A549 (cell line): ENCODE measurements around the gene ANKRD39. TPM values are rescaled to one million over a fixed set of nuclear protein-coding genes. Genes with fewer than 3 reads are reported as not detected.
A peak's percentile ranks its signal among the peaks of the same experiment; 100 is the strongest.

Source experiments
- ATAC-seq, 2 experiments: fragments of 200-7000 bp in 1 of 2; fragments of >200 bp in 1 of 2; cut with Nextera tagmentation in 1 of 2; cut with Tn5 transposase in 1 of 2; 3 replicates each; pipeline versions ENCODE4 v1.8.0 to v1.9.1; 2018 to 2020; ENCODE audit warnings: mild to moderate bottlenecking in 1 of 2, moderate library complexity in 1 of 2
- CTCF ChIA-PET: fragments of 300-600 bp; sonication (Branson Sonifier 250); formaldehyde crosslinking; extraction: SDS; loops from one replicate; lab custom pipeline; 2021; ENCODE audit warnings: antibody characterized with exemption, inconsistent platforms; lab: Yijun Ruan, JAX
- POLR2A ChIA-PET: fragments of 350-600 bp; formaldehyde crosslinking; extraction: SDS; loops from one replicate; lab custom pipeline; 2021; ENCODE audit warnings: antibody characterized with exemption, inconsistent platforms; lab: Yijun Ruan, JAX
- DNase-seq, 2 experiments: peaks; one replicate each; pipeline versions ENCODE4 v3.0.0 to v3.0.0-alpha.2; 2011 to 2016; ENCODE audit warnings: low read depth in 1 of 2, low spot score in 1 of 2
- FAIRE-seq: peaks from 2 replicates; lab custom pipeline; 2011; peaks lifted over from hg19 to GRCh38; lab: Jason Lieb, UNC
- H3K27ac ChIP-seq, 2 experiments: fragments of >200 bp; sonication (Bioruptor Twin); formaldehyde crosslinking; 3 replicates each; pipeline ENCODE4 v1.5.1; 2016 to 2017
- H3K4me1 ChIP-seq: fragments of >200 bp; sonication (Bioruptor Twin); formaldehyde crosslinking; 3 replicates; pipeline ENCODE4 v1.6.1; 2016
- H3K4me2 ChIP-seq: fragments of >200 bp; sonication (Bioruptor Twin); formaldehyde crosslinking; 3 replicates; pipeline ENCODE4 v1.6.1; 2016
- H3K4me3 ChIP-seq: fragments of >200 bp; sonication (Bioruptor Twin); formaldehyde crosslinking; 3 replicates; pipeline ENCODE4 v1.5.1; 2016
- H3K9me3 ChIP-seq: fragments of >200 bp; sonication (Bioruptor Twin); formaldehyde crosslinking; 3 replicates; pipeline ENCODE4 v1.6.1; 2016
- BHLHE40 ChIP-seq: IDR thresholded peaks from 2 replicates; pipeline ENCODE4 v1.6.1; 2012; ENCODE audit warnings: low read depth, low read length, inconsistent platforms
- CBX2 ChIP-seq: fragments of 200-600 bp; sonication (generic); IDR thresholded peaks from 2 replicates; pipeline ENCODE4 v1.6.1; 2016; ENCODE audit warnings: low read depth, mild to moderate bottlenecking, borderline replicate concordance
- CEBPB ChIP-seq, 2 experiments: fragments of >200 bp in 1 of 2; sonication (Bioruptor Twin) in 1 of 2; formaldehyde crosslinking in 1 of 2; IDR thresholded peaks; 2 replicates each; pipeline ENCODE4 v1.6.1; 2012 to 2016
- ESRRA ChIP-seq: fragments of 150-350 bp; IDR thresholded peaks from 2 replicates; pipeline ENCODE4 v1.6.1; 2014; ENCODE audit warnings: mild to moderate bottlenecking, low read length, borderline replicate concordance
- FOSL2 ChIP-seq, 2 experiments: fragments of 450-650 bp in 1 of 2; fragments of >200 bp in 1 of 2; sonication (Bioruptor Twin) in 1 of 2; formaldehyde crosslinking; IDR thresholded peaks; 2 replicates each; pipeline versions ENCODE4 v1.5.0 to v1.6.1; 2016 to 2020; ENCODE audit warnings: mild to moderate bottlenecking in 1 of 2, moderate library complexity in 1 of 2
- FOXS1 ChIP-seq: fragments of 250-450 bp; sonication (Bioruptor Pico); IDR thresholded peaks from 2 replicates; pipeline ENCODE4 v1.5.0; 2020; ENCODE audit warnings: mild to moderate bottlenecking, moderate library complexity
- GATA3 ChIP-seq: IDR thresholded peaks from 2 replicates; pipeline ENCODE4 v1.6.1; 2012; ENCODE audit warnings: borderline replicate concordance
- HEYL ChIP-seq: fragments of 250-450 bp; sonication (Bioruptor Pico); IDR thresholded peaks from 2 replicates; pipeline ENCODE4 v1.8.0; 2021; ENCODE audit warnings: mild to moderate bottlenecking, moderate library complexity
- JUN ChIP-seq, 2 experiments: fragments of >200 bp; sonication (Bioruptor Twin); formaldehyde crosslinking; IDR thresholded peaks; 2 replicates in 1 of 2; 3 replicates in 1 of 2; pipeline ENCODE4 v1.6.1; 2016 to 2017
- MYC ChIP-seq: IDR thresholded peaks from 2 replicates; pipeline ENCODE4 v1.6.1; 2012; ENCODE audit warnings: mild to moderate bottlenecking, inconsistent platforms, low read length, improper control_type of control experiment, borderline replicate concordance
- PHF8 ChIP-seq: fragments of 200-600 bp; sonication (generic); IDR thresholded peaks from 2 replicates; pipeline ENCODE4 v1.6.1; 2016; ENCODE audit warnings: low read depth, mild to moderate bottlenecking, antibody characterized with exemption, moderate library complexity, borderline replicate concordance
- POLR2AphosphoS2 ChIP-seq: conservative IDR thresholded peaks from 2 replicates; pipeline ENCODE4 v1.6.1; 2012; ENCODE audit warnings: low read length, improper control_type of control experiment, inconsistent platforms
- RAD21 ChIP-seq, 2 experiments: fragments of >200 bp in 1 of 2; sonication (Bioruptor Twin) in 1 of 2; formaldehyde crosslinking in 1 of 2; IDR thresholded peaks in 1 of 2; conservative IDR thresholded peaks in 1 of 2; 2 replicates in 1 of 2; 3 replicates in 1 of 2; pipeline ENCODE4 v1.6.1; 2012 to 2018; ENCODE audit warnings: inconsistent platforms in 1 of 2
- RNF2 ChIP-seq: fragments of 200-600 bp; sonication (generic); IDR thresholded peaks from 2 replicates; pipeline ENCODE4 v1.6.1; 2016; ENCODE audit warnings: low read depth, mild to moderate bottlenecking, antibody characterized with exemption, moderate library complexity, borderline replicate concordance
- SMC3 ChIP-seq: fragments of >200 bp; sonication (Bioruptor Twin); formaldehyde crosslinking; IDR thresholded peaks from 3 replicates; pipeline ENCODE4 v1.6.1; 2018; ENCODE audit warnings: inconsistent platforms
- SREBF2 ChIP-seq: fragments of 450-650 bp; IDR thresholded peaks from 2 replicates; pipeline ENCODE4 v1.6.1; 2014; ENCODE audit warnings: mild to moderate bottlenecking, moderate library complexity
- ZNF302 ChIP-seq: fragments of 250-450 bp; sonication (Bioruptor Pico); IDR thresholded peaks from 2 replicates; pipeline ENCODE4 v1.9.0; 2021; ENCODE audit warnings: inconsistent platforms, mild to moderate bottlenecking, moderate library complexity
- WGBS: methylation state at CpG from one replicate; pipeline ENCODE4 v1.1.6; 2017; ENCODE audit errors: missing lambda C conversion rate; 5-methylcytosine and 5-hydroxymethylcytosine counted together
- polyA plus RNA-seq, 4 experiments: library from polyadenylated mRNA; depleted of rRNA in 3 of 4; stranded (reverse); fragments of >200 nt; fragmentation: RNase III in 1 of 4; extraction: RNeasy Plus Mini Kit Qiagen cat#74134 plus additional on column Dnase treatment in 1 of 4; gene quantifications; 2 replicates in 3 of 4; 3 replicates in 1 of 4; pipeline ENCODE4 v1.2.3, GENCODE V29; 2011 to 2017
- TF ChIP-seq, protein P1 (sequence below): fragments of >200 bp; sonication (Bioruptor Twin); formaldehyde crosslinking; IDR thresholded peaks from 2 replicates; pipeline ENCODE4 v1.6.1; 2016
- TF ChIP-seq, protein P2 (sequence below): IDR thresholded peaks from 2 replicates; pipeline ENCODE4 v1.6.1; 2012
- TF ChIP-seq, protein P3 (sequence below): fragments of >200 bp; sonication (Bioruptor Twin); formaldehyde crosslinking; IDR thresholded peaks from 3 replicates; pipeline ENCODE4 v1.5.1; 2016

Gene ANKRD39
- polyA plus RNA-seq, 2 of the 4 experiments (the other 2 are of a cell fraction) = 6.3 to 16.4 TPM

DNA sequence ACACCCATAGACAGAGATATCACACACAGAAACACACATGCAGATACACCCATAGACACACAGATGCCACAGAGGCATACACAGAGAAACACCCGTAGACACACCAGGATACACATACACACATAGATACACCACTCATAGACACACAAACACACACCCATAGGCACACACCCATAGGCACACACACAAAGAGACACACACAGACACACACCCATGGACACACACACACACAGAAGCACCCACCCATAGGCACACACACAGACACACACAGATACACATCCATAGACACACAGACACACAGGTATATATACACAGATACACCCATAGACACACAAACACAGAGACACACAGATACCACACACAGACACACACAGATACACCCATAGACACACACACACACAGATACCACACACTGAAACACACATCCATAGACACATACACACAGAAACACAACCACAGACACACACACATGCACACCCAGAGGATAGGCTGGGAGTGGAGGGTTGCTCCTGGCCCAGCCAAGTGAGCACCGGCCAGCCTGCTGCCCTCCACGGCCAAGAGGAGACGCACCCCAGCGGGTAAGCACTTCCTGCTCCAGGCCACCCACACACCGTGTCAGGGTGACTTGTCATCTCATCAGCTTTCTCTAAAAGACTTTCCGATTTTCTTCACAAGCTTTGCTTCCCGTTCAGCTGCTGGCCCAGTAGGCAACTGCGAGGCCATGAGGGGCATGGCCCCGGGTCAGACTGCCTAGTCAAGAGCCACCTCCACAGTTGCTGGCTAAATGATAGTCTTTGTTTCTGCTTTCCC lies 55.8 kb downstream of the ANKRD39 start:
- Histone ChIP-seq H3K9me3 (no peaks in the 10 kb centered on the region), H3K4me1 (peaks cover 7% of the 10 kb centered on the region; the same call in 1 of the 3 replicates), H3K4me2 (no peak overlapping the region), H3K27ac (no peak overlapping the region; a peak in 1 of 6 replicates), H3K4me3 (no peak overlapping the region)
- FAIRE-seq (no peak), DNase-seq (no peak), ATAC-seq (no peak)
- WGBS = 90% methylated on average over 10 of the region's 10 CpGs
- no peak for TF ChIP-seq FOSL2 (IDR thresholded peaks at IDR 0.05)
- no peak for TF ChIP-seq FOSL2 (CRISPR knock-in tag; IDR thresholded peaks at IDR 0.05)
- no peak for TF ChIP-seq CBX2
- POLR2A ChIA-PET = no interaction called here
- CTCF ChIA-PET = interaction anchor here (0.6 to 6.0 kb wide), 19 partner anchors 9 to 261 kb away, joined by 3 to 81 read pairs (median 5); partner anchors contain the start of genes ANKRD39, CNNM3 and CNNM4

DNA sequence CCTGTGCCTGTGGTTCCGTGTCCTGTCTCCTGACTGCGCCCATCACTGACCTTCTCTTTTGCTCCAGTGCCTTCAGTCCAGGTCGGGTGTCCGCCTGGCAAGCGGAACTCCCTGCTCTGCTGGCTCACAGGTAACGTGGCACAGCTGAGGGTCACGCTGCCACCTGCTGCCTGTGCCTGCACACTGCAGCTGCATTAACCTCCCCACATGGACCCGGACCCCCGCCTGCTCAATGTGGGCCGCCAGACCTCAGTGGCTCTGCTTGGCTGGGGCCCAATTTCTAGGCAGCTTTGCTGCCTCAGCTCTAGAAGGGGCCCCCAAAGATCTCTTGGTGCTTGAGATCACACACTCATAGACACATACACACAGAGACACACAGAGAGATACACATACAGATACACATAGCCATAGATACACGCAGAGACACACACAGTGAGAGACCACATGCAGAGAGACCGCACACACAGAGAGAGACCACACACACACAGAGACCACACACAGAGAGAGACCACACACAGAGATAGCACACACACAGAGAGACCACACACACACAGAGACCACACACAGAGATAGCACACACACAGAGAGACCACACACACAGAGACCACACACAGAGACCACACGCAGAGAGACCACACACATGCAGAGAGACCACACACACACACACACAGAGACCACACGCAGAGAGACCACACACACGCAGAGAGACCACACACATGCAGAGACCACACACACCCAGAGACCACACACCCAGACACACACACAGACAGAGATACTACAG lies 56.6 kb downstream of the ANKRD39 start:
- CTCF ChIA-PET = interaction anchor here (0.7 to 6.0 kb wide), 30 partner anchors 10 to 808 kb away, joined by 3 to 81 read pairs (median 4); partner anchors contain the start of genes CNNM3 and CNNM4
- Histone ChIP-seq H3K27ac (peak overlapping the region; percentile 23 to 69; a peak in 3 of 6 replicates), H3K4me1 (peaks cover 7% of the 10 kb centered on the region; the same call in 1 of the 3 replicates), H3K4me2 (no peak overlapping the region), H3K4me3 (no peak overlapping the region), H3K9me3 (no peaks in the 10 kb centered on the region)
- ATAC-seq (peak; percentile 93 to 98), DNase-seq (peak; percentile 68 to 72), FAIRE-seq (no peak)
- 33% methylated on average over 13 of the region's 15 CpGs for WGBS
- TF ChIP-seq, protein P1, sequence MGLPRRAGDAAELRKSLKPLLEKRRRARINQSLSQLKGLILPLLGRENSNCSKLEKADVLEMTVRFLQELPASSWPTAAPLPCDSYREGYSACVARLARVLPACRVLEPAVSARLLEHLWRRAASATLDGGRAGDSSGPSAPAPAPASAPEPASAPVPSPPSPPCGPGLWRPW = no peak
- TF ChIP-seq SREBF2 (0 out of 2 replicates have a peak, but pooled peaks have one; percentile 8), SMC3 (peak; percentile 91), RAD21 (conservative IDR thresholded peaks at IDR 0.05 in 1 of 2, IDR thresholded peaks at IDR 0.05 in 1 of 2) (peak; percentile 85 to 90)
- TF ChIP-seq, protein P2, sequence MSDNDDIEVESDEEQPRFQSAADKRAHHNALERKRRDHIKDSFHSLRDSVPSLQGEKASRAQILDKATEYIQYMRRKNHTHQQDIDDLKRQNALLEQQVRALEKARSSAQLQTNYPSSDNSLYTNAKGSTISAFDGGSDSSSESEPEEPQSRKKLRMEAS = peak; percentile 57; the same call in 1 of the 2 replicates
- TF ChIP-seq, protein P3, sequence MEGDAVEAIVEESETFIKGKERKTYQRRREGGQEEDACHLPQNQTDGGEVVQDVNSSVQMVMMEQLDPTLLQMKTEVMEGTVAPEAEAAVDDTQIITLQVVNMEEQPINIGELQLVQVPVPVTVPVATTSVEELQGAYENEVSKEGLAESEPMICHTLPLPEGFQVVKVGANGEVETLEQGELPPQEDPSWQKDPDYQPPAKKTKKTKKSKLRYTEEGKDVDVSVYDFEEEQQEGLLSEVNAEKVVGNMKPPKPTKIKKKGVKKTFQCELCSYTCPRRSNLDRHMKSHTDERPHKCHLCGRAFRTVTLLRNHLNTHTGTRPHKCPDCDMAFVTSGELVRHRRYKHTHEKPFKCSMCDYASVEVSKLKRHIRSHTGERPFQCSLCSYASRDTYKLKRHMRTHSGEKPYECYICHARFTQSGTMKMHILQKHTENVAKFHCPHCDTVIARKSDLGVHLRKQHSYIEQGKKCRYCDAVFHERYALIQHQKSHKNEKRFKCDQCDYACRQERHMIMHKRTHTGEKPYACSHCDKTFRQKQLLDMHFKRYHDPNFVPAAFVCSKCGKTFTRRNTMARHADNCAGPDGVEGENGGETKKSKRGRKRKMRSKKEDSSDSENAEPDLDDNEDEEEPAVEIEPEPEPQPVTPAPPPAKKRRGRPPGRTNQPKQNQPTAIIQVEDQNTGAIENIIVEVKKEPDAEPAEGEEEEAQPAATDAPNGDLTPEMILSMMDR = peak; percentile 83
- POLR2A ChIA-PET = interaction anchor here (1.0 kb wide), 1 partner anchor 15 kb away, joined by 4 read pairs; the partner anchor contains the start of gene CNNM3

DNA sequence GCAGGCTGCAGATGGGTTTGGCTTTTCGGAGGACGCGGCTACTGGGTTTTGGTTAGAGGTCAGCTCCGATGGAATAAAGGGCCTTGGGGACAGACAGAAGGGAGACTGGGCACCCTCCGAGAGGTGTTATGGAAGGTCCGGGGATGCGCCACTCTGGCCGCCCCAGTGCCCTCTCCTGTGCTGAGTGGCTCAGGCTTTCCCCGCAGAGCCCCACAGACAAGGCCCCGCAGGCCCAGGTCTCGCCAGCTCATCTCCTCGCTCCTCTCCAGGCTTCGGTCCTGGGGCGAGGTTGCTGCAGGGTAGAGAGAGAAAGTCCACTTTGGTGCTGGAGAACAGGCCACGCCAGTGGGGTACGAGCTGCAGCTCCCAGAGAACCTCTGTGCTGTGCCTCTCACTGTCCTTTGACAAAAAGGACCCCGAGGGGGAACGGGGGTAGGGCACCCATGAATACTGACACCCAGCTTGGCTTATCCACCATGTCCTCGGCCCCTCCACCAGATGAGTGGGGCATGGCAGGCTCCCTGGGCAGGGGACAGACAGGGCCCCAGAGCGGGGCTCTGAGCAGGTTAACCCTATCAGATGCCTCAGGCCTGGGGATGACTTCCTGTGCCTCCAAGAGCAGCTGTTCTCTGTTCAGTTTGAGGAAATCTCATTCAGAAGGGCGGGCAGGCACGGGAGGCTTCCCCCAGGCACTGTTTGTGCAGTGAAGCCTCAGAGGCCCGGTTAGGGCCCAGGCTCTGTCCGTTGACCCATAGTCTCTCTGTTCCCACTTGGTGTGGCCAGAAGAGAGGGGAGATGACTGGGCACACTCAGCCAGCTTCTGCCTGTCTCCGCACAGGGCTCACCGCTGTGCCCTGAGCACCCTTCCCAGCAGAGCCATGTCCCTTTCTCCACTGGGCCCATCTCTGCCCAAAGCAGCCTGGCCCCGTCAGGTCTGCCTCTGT lies 57.5 kb downstream of the ANKRD39 start:
- H3K4me3 ChIP-seq = no peak overlapping the region
- DNase-seq = no peak
- ChIA-PET POLR2A (interaction anchor here (1.0 kb wide), 1 partner anchor 16 kb away, joined by 4 read pairs; the partner anchor contains the start of gene CNNM3), CTCF (interaction anchor here (0.7 to 6.0 kb wide), 38 partner anchors 9 to 808 kb away, joined by 3 to 81 read pairs (median 4); partner anchors contain the start of genes ANKRD39, CNNM3 and CNNM4)
- H3K27ac ChIP-seq = peak overlapping the region; percentile 23 to 69; a peak in 3 of 6 replicates
- no peaks in the 10 kb centered on the region for H3K9me3 ChIP-seq
- peak; percentile 60 to 80 for ATAC-seq
- FAIRE-seq = no peak
- H3K4me1 ChIP-seq = peaks cover 7% of the 10 kb centered on the region; the same call in 1 of the 3 replicates
- WGBS = 82% methylated on average over 26 of the region's 27 CpGs
- H3K4me2 ChIP-seq = no peak overlapping the region
- TF ChIP-seq FOXS1 (no peak), RNF2 (no peak), HEYL (CRISPR knock-in tag) (no peak), FOSL2 (IDR thresholded peaks at IDR 0.05) (no peak), FOSL2 (CRISPR knock-in tag; IDR thresholded peaks at IDR 0.05) (no peak), POLR2AphosphoS2 (no peak), GATA3 (no peak), ZNF302 (CRISPR knock-in tag) (no peak), PHF8 (no peak), BHLHE40 (no peak), MYC (no peak), CBX2 (no peak), CEBPB (IDR thresholded peaks at IDR 0.05) (no peak), JUN (IDR thresholded peaks at IDR 0.05) (no peak), ESRRA (no peak)
- TF ChIP-seq, all 56 proteins: peak for 0
